KBM-7 (cell line): Measurements from ENCODE around the gene RANBP3.
"Not testable (repeated sequence)": the region's sequence is repeated elsewhere in the genome, so short reads cannot be mapped to it uniquely, and the experiment has no call there.

Experiments used
- DNase-seq: peaks from one replicate; pipeline ENCODE4 v3.0.0-alpha.2; 2015
- in situ Hi-C: fragments of 300-500 bp; cut with MboI; formaldehyde crosslinking; loops from 2 replicates; pipeline ENCODE4 v1.14.3; 2020; ENCODE audit warnings: low sequenced_read_pairs, low pct_unique_long_range_greater_than_20kb, mixed read lengths

Gene RANBP3

DNA sequence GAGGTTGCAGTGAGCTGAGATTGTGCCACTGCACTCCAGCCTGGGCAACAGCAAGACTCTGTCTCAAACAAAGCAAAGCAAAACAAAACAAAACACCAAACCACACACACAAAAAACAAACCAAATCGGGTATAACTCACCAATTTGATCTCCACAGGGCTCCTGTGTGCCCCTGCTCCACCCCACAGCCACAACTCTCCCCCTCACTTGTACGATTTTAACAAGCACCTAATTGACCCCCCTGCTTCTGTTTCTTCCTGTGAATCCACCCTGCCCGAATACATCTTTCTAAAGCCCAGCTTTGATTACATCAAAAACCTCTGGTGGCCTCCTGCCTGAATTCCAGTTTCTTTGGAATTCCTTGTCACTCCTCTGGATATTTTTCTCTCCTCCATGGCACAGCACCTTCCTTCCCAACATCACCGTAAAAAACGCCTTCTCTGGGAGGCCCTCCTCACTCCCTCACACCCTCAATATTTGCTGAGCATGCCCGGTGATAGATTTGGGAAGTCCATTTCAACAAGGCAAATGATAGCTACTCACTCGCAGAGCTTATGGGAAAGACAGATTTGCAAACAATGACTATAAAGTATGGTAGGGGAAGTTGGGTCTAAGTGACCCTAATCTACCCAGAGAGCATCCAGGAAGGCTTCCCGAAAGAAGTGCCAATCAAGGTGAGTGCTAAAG is 11.6 kb upstream of the RANBP3 start:
- DNase-seq, result no peak
- in situ Hi-C loops, result no loop called here

DNA sequence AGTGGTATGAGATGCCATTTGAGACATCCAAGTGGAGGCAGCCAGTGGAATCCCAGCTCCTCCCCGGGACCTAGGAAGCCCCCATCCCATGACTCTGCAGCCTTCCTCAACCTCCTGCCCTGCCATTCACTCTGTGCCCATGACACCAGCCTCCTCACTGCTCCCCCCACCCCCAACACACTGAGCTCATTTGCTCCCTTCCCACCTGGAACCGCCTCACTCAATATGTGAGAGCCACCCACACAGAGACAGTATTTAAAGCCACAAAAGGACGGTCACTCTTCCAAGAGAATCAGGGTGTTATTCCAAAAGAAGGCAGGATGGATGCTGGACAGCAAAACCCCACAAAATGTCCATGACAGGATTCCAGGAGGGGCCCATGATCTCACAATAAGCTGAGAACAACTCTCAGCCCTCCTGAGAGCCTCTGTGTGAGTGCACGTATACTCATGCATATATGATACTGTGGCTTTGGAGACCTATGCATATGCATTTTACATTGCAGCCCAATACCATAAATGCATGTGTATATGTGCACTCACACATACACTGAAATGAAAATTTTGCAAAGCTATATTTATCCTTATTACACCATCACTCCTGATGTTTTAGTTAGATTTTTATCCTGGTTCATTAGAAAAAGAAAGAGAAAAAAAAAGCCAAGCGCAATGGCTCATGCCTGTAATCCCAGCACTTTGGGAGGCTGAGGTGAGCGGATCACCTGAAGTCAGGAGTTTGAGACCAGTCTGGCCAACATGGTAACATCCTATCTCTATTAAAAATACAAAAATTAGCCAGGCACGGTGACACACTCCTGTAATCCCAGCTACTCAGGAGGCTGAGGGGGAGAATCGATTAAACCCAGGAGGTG is 10.8 kb upstream of the RANBP3 start:
- in situ Hi-C loops, result no loop called here
- DNase-seq, result no peak

DNA sequence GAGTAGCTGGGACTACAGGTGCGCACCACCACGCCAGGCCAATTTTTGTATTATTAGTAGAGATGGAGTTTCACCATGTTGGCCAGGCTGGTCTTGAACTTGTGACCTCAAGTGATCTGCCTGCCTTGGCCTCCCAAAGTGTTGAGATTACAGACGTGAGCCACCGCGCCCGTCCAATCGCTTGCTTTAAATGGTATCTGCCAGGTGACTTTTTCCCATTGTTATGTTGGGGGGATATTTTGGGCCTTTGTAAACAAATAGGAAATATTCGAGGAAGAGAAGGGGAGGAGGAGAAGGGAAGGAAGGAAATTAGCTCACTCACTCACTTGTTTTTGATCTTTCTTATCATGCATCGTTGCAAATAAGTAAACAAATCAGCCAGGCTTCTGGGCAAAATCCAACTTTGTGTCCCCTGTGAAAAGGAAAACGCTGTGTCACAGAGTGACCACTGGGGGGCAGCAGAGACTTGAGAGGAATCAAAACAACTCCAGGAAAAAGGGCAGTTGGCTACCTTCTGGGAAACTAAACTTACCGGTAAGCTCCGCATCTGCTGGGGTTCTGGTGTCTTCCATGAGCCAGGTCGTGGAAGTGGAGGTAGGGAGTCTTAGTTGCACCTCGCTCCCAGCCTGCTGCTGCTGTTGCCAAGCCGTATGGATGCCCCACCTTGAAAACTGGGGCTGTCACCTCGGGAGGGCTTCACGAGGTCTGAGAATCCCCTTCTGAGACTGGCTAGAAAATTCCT is 9.3 kb upstream of the RANBP3 start:
- DNase-seq, result peak; percentile 82
- in situ Hi-C loops, result no loop called here

DNA sequence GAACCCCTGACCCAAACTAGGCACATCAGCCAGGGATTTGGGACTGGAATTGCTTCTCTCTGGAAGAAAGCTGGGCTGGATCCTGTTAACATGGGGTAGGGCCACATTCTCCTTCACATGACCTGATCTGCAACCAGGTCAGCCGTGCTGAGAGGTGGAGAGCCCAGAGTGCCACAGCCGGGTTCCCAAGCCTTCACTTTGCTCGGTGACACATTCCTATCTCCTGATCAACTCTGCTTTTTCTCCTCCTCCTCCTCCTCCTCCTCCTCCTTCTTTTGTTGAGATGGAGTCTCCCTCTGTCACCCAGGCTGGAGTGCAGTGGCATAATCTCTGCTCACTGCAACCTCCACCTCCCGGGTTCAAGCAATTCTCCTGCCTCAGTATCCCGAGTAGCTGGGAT is 7.9 kb upstream of the RANBP3 start:
- DNase-seq, in situ Hi-C loops: not testable (repeated sequence)

DNA sequence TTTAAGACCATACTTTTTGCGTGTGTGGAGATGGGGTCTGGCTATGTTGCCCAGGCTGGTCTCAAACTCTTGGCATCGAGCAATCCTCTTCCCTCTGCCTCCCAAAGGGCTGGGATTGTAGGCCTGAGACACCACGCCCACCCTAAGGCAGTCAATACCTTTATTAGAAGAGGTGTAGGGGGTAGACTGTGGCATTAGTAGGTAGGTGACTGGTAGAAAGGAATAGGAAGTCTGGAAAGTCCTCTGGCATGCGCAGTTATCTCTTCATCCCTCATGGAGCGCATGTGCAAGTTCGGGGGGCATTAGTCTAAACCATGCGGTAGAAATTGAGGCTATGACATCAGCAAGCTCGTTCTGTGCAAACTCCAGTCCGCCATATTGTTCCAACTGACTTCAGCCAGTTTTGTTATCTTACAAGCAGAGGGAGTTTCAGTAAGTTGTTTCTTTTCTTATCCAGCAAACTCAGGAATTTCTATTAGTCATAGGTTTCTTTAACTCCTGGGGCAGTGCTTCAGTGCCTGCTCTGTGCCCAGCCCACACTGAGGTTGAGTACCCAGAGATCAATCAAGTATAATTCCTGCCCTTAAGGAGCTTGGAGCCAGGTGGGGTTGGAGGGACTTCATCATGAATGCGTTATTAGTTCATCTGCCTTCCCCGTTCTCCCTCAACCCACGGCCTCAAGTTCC is 7.3 kb upstream of the RANBP3 start:
- in situ Hi-C loops, result no loop called here
- no peak for DNase-seq

DNA sequence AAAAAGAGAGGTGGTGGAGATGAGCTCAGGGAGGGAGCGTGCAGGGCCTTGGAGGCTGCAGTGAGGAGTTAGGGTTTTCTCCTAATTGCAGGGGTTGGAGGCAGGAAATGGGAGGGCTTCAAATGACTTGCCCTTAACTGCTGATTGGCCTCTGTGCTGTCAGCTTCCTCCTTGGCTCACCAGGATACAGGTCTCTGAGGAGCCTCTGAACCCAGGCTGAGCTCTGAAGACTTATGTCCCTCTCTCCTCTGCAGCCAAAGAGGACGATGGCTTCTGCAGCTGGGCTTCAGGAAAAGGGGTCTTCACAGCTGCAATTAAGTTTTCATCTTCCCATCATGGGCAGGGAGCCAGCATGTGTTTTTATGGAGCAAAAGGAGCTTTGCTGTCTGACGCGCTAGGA is 6.7 kb upstream of the RANBP3 start:
- in situ Hi-C loops, result no loop called here
- peak; percentile 79 for DNase-seq

DNA sequence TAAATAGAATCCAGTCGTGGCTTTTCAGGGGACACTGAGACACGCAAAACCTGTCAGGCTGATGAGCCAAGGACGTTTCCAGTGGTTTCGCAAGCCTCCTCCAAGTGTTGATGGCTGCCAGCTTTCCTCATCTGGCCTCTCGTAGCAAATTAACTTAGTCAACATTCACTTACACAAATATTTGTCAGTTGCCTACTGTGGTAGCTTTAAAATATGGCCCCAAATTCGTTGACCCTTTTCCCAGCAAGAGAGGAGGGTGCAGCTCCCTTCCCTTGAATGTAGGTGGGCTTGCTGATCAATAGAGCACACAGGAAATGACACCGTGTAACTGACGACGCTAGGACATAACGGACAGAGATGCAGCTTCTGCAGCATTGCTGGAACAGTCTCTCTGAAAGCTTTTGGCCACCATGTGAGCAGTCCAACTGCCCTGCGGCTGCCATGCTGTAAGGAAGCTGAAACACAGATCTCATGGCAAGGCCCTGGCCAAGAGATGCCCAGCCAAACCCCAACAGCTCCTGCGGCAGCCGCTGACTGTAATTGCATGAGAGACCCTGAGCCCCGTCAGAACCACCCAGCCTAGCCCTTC is 5.5 kb upstream of the RANBP3 start:
- in situ Hi-C loops, result no loop called here
- DNase-seq, result peak; percentile 37

DNA sequence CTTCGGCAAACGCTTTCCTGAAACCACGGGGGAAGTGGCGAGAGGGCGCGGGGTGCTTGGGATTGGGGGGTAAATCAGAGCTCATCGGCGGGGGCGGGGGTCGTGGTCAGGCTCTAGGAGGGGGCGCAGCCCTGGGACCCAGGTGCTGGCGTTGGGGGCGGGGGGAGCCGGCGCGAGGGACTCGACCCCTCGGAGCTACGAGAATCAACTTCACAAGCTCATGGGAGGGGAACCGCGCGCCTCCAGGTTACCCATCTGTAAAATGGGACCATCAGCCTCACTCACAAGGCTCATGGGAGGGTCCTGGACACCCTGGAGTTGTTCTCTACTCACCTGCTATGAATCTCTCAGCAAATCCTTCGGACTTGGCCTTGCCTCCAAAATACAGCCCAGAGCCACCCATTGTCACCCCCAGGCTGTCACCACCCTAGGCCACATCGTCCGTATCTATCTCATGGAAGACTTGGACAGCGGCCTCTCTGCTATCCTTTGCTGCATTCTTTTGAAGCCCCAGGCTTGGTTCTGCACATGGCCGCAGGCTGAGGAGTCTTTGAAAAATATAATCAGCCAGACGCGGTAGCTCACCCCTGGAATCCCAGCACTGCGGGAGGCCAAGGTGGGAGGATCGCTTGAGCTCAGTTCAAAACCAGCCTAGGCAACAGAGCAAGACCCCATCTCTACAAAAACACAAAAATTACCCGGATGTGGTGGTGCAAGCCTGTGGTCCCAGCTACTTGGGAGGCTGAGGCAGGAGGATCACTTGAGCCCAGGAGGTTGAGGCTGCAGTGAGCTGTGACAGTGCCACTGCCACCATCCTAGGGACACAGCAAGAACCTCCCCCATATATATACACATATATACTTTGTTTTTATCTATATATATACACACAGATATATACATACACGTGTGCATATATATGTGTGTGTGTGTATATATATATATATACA is 939 bp upstream of the RANBP3 start:
- in situ Hi-C loops, result no loop called here
- no peak for DNase-seq

DNA sequence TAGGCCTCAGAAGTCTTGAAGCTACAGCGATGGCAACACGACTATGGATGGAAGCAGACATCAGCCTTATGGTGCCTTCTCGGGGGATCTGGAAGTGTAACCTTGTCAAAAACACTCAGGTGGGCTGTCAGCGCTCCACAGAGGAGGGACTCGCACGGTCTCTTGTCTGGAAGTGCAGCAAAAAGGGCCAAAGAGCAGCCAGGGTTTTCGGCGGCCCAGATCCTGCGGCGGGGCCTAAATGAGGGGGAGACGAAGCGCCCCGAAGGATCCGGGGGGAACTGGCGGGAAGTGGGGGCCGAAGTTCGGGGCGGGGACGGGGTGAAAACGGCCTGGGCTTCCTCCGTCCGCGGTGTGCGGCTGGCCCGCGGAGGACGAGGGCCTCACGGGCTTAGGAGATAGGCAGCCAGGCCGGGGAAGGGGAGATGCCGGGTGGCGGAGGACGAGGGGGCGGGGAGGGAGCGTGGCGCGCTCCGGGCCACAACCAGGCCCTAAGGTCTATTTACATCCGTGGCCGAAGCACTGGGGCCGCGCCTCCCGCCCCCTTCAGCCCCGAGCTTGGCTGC is 637 bp downstream of the RANBP3 start:
- in situ Hi-C loops, result no loop called here
- no peak for DNase-seq

DNA sequence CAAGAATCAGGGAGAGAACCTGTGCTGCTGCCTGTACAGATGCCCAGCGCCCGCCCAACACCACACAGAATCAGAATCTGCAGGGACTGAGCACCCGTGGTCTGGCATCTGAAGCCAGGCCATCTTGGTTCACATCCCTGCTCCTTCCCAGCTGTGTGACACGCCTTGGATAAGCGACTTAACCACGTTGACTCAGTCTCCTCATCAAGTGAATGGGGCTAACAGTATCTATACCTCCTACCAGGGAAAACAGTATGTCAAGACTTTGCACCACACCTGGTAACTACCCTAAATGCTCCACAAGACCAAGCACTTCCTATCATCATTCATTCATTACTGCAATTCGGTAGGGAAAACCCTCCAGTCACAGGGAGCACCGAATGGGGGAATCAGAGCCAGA is 1.2 kb downstream of the RANBP3 start:
- in situ Hi-C loops, result no loop called here
- no peak for DNase-seq

DNA sequence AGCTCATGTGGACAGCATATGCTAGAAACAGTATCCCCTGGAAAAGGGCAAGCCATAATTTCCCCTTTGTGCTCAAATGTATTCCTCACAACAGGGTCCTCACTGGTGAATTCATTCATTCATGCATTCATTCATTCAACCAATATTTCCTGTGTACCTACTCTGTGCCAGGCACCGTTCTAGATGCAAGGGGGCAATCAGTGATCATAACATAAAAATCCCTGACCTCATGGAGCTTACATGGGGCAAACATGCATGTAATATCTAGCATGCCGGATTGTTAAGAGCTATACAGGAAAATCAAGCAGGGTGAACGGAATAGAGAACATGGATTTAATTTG is 2.6 kb downstream of the RANBP3 start:
- no peak for DNase-seq
- in situ Hi-C loops, result no loop called here

DNA sequence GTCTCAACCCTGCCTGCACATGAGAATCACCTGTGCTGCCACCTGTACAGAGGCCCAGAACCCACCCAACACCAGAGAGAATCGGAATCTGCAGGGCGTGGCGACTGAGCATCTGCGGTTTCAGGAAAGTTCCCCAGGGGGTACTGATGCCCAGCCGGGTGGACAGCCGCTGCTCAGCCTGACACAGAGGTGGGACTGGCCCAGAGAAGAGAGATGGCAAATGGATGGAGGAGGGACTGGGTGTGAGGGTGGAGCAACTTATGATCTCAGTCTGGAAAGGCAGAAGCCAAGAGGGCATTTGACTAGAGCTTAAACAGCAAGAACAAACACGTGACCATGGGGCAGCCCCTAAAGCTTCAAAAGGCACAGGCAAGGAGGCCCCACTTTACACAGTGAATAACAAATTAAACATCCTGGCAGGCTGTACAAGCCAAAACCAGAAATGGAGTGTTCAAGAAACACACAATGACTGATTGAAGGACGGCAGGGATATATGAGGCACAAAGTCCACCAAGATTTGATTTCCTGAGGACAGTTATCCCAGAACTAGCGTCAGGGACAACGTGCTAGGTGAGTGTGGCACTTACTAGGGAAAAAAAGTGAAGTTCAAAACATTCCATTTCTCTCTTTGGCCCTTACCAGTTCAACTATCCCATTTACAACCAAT is 3.1 kb downstream of the RANBP3 start:
- no peak for DNase-seq
- in situ Hi-C loops, result no loop called here

DNA sequence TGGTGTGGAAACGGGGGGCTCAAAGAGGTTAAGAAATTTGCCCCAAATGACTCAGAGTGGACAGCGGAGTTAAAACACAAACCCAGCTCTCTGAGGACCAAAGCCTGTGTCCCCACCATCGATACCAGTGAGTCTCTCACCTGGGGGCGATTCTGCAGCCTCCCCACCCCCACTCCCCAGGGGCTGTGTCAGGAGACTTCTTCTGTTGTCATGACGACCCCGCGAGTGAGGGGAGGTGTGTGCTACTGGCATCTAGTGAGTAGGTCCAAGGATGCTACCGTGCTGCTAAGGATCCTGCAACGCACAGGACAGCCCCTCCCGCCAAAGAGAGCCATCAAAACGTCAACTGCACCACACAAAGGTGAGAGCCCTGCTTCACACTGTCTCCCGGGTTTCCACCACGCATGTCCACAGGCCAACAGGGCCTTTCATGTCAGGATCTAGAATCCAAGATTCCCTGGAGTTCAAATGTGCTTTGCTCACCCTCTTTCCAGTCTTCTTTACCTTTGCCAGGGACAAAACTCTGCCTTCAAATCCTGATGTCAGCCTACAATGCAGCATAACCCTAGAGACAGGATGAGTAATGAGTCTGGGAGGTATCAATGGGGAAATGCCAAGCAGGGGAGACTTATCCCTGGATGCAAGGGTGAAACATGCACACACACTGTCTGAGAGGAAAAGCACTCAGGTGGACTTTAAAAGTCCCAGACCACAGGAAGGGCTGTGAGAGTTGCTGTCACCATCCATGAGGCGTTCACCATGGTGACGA is 3.9 kb downstream of the RANBP3 start:
- in situ Hi-C loops, result no loop called here
- DNase-seq, result no peak

DNA sequence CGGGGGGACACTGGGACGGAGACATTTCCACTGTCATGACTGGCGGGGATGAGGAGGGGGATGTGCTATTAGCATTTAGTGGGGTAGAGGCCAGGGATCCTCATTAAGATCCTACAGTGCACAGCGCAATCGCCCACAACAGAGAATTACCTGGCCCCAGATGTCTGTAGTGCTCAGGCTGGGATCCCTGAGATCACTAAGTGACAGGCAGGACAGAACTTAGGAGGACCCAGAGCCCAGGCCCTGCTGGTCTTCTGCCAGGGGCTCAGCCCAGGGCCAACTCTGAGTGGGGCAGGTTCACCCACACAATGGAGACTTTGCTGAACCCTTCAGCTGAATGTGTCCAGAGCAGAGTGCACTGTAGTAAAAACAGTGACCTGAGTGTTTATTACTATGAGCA is 4.6 kb downstream of the RANBP3 start:
- in situ Hi-C loops, result no loop called here
- DNase-seq, result no peak

DNA sequence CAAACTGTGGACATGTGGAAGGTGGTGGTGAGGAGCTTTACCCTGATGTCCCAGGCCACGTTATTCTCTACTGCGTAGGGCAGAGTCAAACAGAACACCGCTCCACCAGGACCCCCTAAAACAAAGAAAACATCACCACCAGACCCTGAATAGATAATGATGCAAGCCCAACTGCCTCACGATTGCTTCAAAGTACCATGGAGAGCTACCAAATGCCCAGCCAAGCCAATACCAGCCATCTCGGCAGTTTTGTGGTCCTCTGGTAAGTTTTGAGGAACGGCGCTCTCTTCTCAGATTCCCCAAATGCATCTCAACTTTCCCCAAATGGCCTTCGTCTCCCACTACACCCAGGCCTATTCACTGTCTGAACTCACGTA is 5.6 kb downstream of the RANBP3 start:
- no peak for DNase-seq
- in situ Hi-C loops, result no loop called here

DNA sequence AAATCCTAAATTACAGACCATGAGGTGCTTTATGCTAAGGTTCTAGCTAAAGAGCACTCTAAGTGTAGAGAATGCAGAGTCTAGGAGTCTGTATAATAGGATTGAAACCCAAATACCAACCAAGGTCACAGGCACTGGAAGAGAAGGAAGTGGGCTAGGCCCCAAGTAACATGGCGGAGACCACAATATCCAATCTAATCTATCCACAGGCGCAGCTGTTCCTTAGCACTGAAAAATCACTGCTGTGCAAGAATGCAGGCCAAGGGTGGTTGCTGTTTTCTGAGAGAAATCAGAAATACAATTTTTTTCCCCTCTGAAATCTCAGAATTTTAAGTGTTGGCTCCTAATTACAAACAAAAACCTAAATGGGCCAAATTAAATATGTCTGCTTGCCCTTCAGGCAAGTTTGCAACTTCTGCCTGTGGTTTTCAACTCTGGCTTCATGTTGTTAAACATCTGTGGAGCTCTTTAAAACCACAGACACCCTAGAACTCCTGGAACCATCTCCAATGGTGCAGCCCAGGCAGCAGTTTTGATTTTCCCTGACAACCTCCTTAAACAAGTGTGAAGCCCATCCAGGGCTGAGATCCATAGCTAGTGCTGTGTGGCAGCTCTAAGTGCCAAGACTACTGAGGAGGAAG is 6.1 kb downstream of the RANBP3 start:
- no peak for DNase-seq
- in situ Hi-C loops, result no loop called here
